ENCODE data around the gene ICAM2. TPM values are rescaled to one million over a fixed set of nuclear protein-coding genes. Genes with fewer than 3 reads are reported as not detected.

ICAM2 gene
- total RNA-seq, 4 donors from 2014 or later: 22.4 to 75.1 (median 58.1) TPM

GRCh38 chr17:64066716-64067115 is 46.3 kb upstream of the ICAM2 start:
- intact Hi-C loops (cut with DNase I): loop anchor here (10.0 kb wide), 1 partner anchor 218 kb away; no protein-coding TSS in a partner anchor
- no peak for DNase-seq (ENCODE audit: extremely low spot score)

GRCh38 chr17:64065161-64065560 is 44.7 kb upstream of the ICAM2 start:
- Histone ChIP-seq H3K4me1 (no peaks in the 10 kb centered on the region), H3K27ac (replicated peaks in 1 of 4) (no peak overlapping the region), H3K27me3 (no peaks in the 10 kb centered on the region), H3K36me3 (peaks cover 40 to 91% (median 67%) of the 10 kb centered on the region in 4 donors), H3K9me3 (peaks cover 0 to 17% (median 12%) of the 10 kb centered on the region in 4 donors), H3K4me3 (no peak overlapping the region)
- intact Hi-C loops (cut with DNase I): loop anchor here (2.0 to 10.0 kb wide), 2 partner anchors 70 to 220 kb away; no protein-coding TSS in a partner anchor
- TF ChIP-seq CTCF (IDR thresholded peaks at IDR 0.05) (no peak), EP300 (IDR thresholded peaks at IDR 0.05) (no peak), POLR2AphosphoS5 (IDR thresholded peaks at IDR 0.05) (no peak), POLR2A (IDR thresholded peaks at IDR 0.05; ENCODE audit: low read depth) (no peak)
- 90% methylated on average over 8 of the region's 8 CpGs for WGBS
- DNase-seq (ENCODE audit: extremely low spot score): no peak

More at GRCh38 chr17:64066716-64067115, 46.3 kb upstream of the ICAM2 start:
- no peaks in the 10 kb centered on the region for H3K27me3 ChIP-seq
- 61% methylated on average over 3 of the region's 7 CpGs for WGBS
- no peak overlapping the region for H3K4me3 ChIP-seq
- H3K36me3 ChIP-seq: peaks cover 47 to 91% (median 77%) of the 10 kb centered on the region in 4 donors
- TF ChIP-seq EP300 (IDR thresholded peaks at IDR 0.05): no peak
- peaks cover 0 to 17% (median 14%) of the 10 kb centered on the region in 4 donors for H3K9me3 ChIP-seq
- no peaks in the 10 kb centered on the region for H3K4me1 ChIP-seq
- no peak overlapping the region for H3K27ac ChIP-seq (replicated peaks in 1 of 4)

DNA sequence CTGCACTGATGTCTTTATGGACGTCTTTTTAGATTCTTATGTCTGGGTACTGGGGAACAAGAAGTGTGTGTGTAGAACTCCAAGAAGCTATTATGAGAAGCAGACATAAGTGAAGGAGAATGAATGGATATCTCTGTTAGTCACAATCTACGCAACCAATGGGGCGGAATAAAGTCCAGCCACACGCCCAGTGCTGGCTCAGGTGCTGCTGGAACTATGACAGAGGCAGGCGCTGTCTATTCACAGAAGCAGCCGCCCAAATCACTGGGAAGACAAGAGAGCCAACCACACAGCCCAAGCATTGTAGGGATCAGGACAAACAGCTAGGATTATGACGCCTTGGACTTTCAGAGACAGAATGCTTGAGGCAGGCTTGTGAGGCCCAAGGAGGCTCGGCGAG is 43.9 kb upstream of the ICAM2 start:
- TF ChIP-seq CTCF (IDR thresholded peaks at IDR 0.05) (no peak), POLR2A (IDR thresholded peaks at IDR 0.05; ENCODE audit: low read depth) (no peak), POLR2AphosphoS5 (IDR thresholded peaks at IDR 0.05) (no peak), EP300 (IDR thresholded peaks at IDR 0.05) (no peak)
- no peaks in the 10 kb centered on the region for H3K27me3 ChIP-seq
- WGBS: 87% methylated on average over 9 of the region's 9 CpGs
- no peaks in the 10 kb centered on the region for H3K4me1 ChIP-seq
- H3K4me3 ChIP-seq: no peak overlapping the region
- no peak overlapping the region for H3K27ac ChIP-seq (replicated peaks in 1 of 4)
- H3K36me3 ChIP-seq: peaks cover 38 to 91% (median 65%) of the 10 kb centered on the region in 4 donors
- intact Hi-C loops (cut with DNase I): loop anchor here (2.0 to 10.0 kb wide), 2 partner anchors 70 to 220 kb away; no protein-coding TSS in a partner anchor
- DNase-seq (ENCODE audit: extremely low spot score): no peak
- H3K9me3 ChIP-seq: peaks cover 0 to 9% (median 6%) of the 10 kb centered on the region in 4 donors

- Histone ChIP-seq H3K9me3 (peaks cover 0 to 3% (median 1%) of the 10 kb centered on the region in 4 donors), H3K27me3 (no peaks in the 10 kb centered on the region), H3K4me3 (no peak overlapping the region), H3K27ac (replicated peaks in 1 of 4) (no peak overlapping the region), H3K4me1 (no peaks in the 10 kb centered on the region), H3K36me3 (peaks cover 32 to 91% (median 62%) of the 10 kb centered on the region in 4 donors)
- intact Hi-C loops (cut with DNase I): loop anchor here (2.0 to 10.0 kb wide), 2 partner anchors 71 to 221 kb away; no protein-coding TSS in a partner anchor
- no peak for DNase-seq (ENCODE audit: extremely low spot score)
- TF ChIP-seq CTCF (IDR thresholded peaks at IDR 0.05): peak; percentile 56 to 58 (median 57)
- no peak for TF ChIP-seq EP300 (IDR thresholded peaks at IDR 0.05)
- 67% methylated on average over 12 of the region's 16 CpGs for WGBS
Measured at GRCh38 chr17:64063766-64064224, 43.4 kb upstream of the ICAM2 start.

- Histone ChIP-seq H3K27ac (replicated peaks in 1 of 4) (no peak overlapping the region), H3K4me1 (no peaks in the 10 kb centered on the region), H3K27me3 (no peaks in the 10 kb centered on the region), H3K4me3 (no peak overlapping the region), H3K36me3 (peaks cover 27 to 91% (median 60%) of the 10 kb centered on the region in 4 donors), H3K9me3 (no peaks in the 10 kb centered on the region)
- TF ChIP-seq CTCF (IDR thresholded peaks at IDR 0.05) (no peak), POLR2A (IDR thresholded peaks at IDR 0.05; ENCODE audit: low read depth) (no peak), POLR2AphosphoS5 (IDR thresholded peaks at IDR 0.05) (no peak), EP300 (IDR thresholded peaks at IDR 0.05) (no peak)
- 68% methylated on average over 5 of the region's 5 CpGs for WGBS
- DNase-seq (ENCODE audit: extremely low spot score): no peak
- intact Hi-C loops (cut with DNase I): loop anchor here (10.0 kb wide), 1 partner anchor 222 kb away; no protein-coding TSS in a partner anchor
Measured at GRCh38 chr17:64063088-64063487, 42.7 kb upstream of the ICAM2 start.

Measured in esophagus muscularis mucosa (tissue), 4 donors.